ENCODE measurements around the gene DIPK2B. TPM values are rescaled to one million over a fixed set of nuclear protein-coding genes. Genes with fewer than 3 reads are reported as not detected.

DIPK2B gene
- total RNA-seq (2022; extraction: Qiagen RNA extraction): not detected in 5 replicates

GRCh38 chrX:45200741-45201234 is at the start of gene DIPK2B:
Gene DIPK2B (minus strand): TSS chrX:45200876. CDS start chrX:45200826, 50 bp downstream.

Data from A549 treated with Hydrocortisone at 1 μM for 4 hours (cell line).